ENCODE results near the gene UACA.

- TF ChIP-seq CTCF (IDR thresholded peaks at IDR 0.05; ENCODE audit: poor library complexity) = no peak
- no peak for TF ChIP-seq EZH2 (IDR thresholded peaks at IDR 0.05; ENCODE audit: borderline replicate concordance)
Observed at GRCh38 chr15:70632079-70632478, 131.3 kb downstream of the UACA start.

Data from hepatocyte (in vitro differentiated cells).